Type B pancreatic cell (in vitro differentiated cells): Measurements from ENCODE around the gene PRKCQ. TPM values are rescaled to one million over a fixed set of nuclear protein-coding genes. Genes with fewer than 3 reads are reported as not detected.
A peak's percentile ranks its signal among the peaks of the same experiment; 100 is the strongest.

Source experiments
- DNase-seq: peaks from one replicate; pipeline ENCODE4 v3.0.0; 2021; ENCODE audit warnings: mixed read lengths; ENCODE audit not compliant: unreplicated experiment; ENCODE audit errors: extremely low spot score
- H3K27ac Mint-ChIP-seq: 2 replicates; pipeline ENCODE4 v1.8.0; 2021; ENCODE audit warnings: mild to moderate bottlenecking, mixed read lengths
- H3K27me3 Mint-ChIP-seq: 2 replicates; pipeline ENCODE4 v1.8.0; 2021; ENCODE audit warnings: mixed read lengths
- H3K36me3 Mint-ChIP-seq: 2 replicates; pipeline ENCODE4 v1.8.0; 2021; ENCODE audit warnings: mixed read lengths
- H3K4me1 Mint-ChIP-seq: one replicate; pipeline ENCODE4 v1.8.0; 2021; ENCODE audit warnings: mixed read lengths; ENCODE audit not compliant: unreplicated experiment
- H3K4me3 Mint-ChIP-seq: 2 replicates; pipeline ENCODE4 v1.8.0; 2021; ENCODE audit warnings: mild to moderate bottlenecking, mixed read lengths
- H3K9me3 Mint-ChIP-seq: 2 replicates; pipeline ENCODE4 v1.8.0; 2021; ENCODE audit warnings: mixed read lengths
- CTCF ChIP-seq: fragments of 200-600 bp; sonication (generic); conservative IDR thresholded peaks from 2 replicates; pipeline ENCODE4 v1.5.0; 2021; ENCODE audit warnings: antibody characterized with exemption, mild to moderate bottlenecking
- total RNA-seq: library from RNA; stranded (reverse); gene quantifications from 2 replicates; pipeline ENCODE4 v1.2.1, GENCODE V29; 2021; ENCODE audit warnings: low replicate concordance

The PRKCQ gene
- total RNA-seq, 1 donor from 2014 or later, result 2.0 TPM

- TF ChIP-seq CTCF, result peak; percentile 88
- no peak for DNase-seq
- Mint-ChIP-seq H3K4me3 (peak overlapping the region; percentile 83), H3K27ac (peak overlapping the region; percentile 56), H3K4me1 (peaks cover 21% of the 10 kb centered on the region), H3K27me3 (peaks cover 37% of the 10 kb centered on the region), H3K36me3 (no peaks in the 10 kb centered on the region), H3K9me3 (no peaks in the 10 kb centered on the region)
These were observed 178.3 kb downstream of the PRKCQ start for GRCh38 chr10:6401558-6402348.

GRCh38 chr10:6400821-6401465, 179.1 kb downstream of the PRKCQ start:
- TF ChIP-seq CTCF, result no peak
- Mint-ChIP-seq H3K27ac (no peak overlapping the region), H3K4me1 (peaks cover 21% of the 10 kb centered on the region)

DNA sequence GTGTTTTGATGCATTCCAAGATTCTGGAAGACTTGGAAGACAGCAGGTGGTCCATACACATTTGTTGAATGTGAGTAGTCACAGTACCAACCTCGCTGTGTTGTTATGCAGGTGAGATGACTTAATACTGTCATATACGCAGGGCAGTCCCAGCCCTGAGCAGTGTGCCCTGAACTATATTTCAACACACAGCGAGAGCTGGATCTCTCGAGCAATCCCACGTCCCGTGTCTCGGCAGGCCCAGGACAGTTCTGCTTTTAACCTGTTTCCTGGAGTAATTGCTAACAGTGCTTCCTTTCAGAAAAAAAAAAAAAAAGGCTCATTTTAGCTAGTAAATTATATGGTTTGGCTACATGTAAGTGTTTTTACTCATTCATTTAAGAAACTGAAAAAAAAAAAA, 179.7 kb downstream of the PRKCQ start:
- Mint-ChIP-seq H3K36me3 (no peaks in the 10 kb centered on the region), H3K27me3 (peaks cover 33% of the 10 kb centered on the region), H3K4me1 (peaks cover 21% of the 10 kb centered on the region), H3K4me3 (no peak overlapping the region), H3K9me3 (no peaks in the 10 kb centered on the region), H3K27ac (no peak overlapping the region)
- TF ChIP-seq CTCF, result no peak
- no peak for DNase-seq

More at GRCh38 chr10:6400821-6401465, 179.1 kb downstream of the PRKCQ start:
- DNase-seq, result no peak
- peaks cover 37% of the 10 kb centered on the region for H3K27me3 Mint-ChIP-seq
- H3K36me3 Mint-ChIP-seq, result no peaks in the 10 kb centered on the region
- H3K9me3 Mint-ChIP-seq, result no peaks in the 10 kb centered on the region
- H3K4me3 Mint-ChIP-seq, result no peak overlapping the region

- H3K9me3 Mint-ChIP-seq, result no peaks in the 10 kb centered on the region
- peaks cover 21% of the 10 kb centered on the region for H3K4me1 Mint-ChIP-seq
- H3K27me3 Mint-ChIP-seq, result peaks cover 30% of the 10 kb centered on the region
- TF ChIP-seq CTCF, result no peak
- H3K27ac Mint-ChIP-seq, result no peak overlapping the region
- no peak overlapping the region for H3K4me3 Mint-ChIP-seq
- no peak for DNase-seq
- no peaks in the 10 kb centered on the region for H3K36me3 Mint-ChIP-seq
These were observed 180.2 kb downstream of the PRKCQ start for GRCh38 chr10:6399879-6400278.

DNA sequence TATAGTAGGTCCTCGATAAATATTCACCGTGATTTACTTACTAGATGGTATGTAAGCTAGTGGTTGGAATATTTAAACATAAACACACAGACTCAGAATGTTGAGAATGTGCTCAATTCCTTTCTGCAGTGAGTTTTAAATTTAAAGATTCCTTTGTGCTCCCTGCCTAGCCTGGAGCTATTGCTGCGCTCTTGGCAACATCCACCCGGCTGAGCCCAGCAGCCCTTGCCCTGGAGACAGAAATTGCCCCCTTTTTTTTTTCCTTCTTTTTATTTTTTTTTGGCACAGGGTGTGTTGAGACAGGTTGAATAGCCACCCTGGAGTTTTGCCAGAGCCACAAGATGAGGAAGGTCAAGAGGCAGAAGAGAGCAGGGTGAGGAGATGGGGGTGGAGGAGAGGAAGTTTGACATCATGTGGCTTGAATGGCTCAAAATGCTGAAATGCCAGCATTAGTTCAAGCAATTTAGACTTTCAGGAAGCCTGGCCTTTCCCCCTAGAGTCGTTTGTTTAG, 180.8 kb downstream of the PRKCQ start:
- Mint-ChIP-seq H3K4me1 (peaks cover 21% of the 10 kb centered on the region), H3K36me3 (no peaks in the 10 kb centered on the region), H3K27ac (no peak overlapping the region), H3K27me3 (peaks cover 30% of the 10 kb centered on the region), H3K4me3 (no peak overlapping the region), H3K9me3 (no peaks in the 10 kb centered on the region)
- DNase-seq, result no peak
- TF ChIP-seq CTCF, result no peak
